ENCODE data around the gene MDM4.

MDM4 gene

GRCh38 chr1:204578867-204579664 is 62.9 kb downstream of the MDM4 start:
- no peak for DNase-seq (ENCODE audit: low read depth)

GRCh38 chr1:204579681-204580080 is 63.5 kb downstream of the MDM4 start:
- no peak for DNase-seq (ENCODE audit: low read depth)

- DNase-seq (ENCODE audit: low read depth): no peak
These were observed 64.7 kb downstream of the MDM4 start for GRCh38 chr1:204580862-204581261.

- DNase-seq (ENCODE audit: low read depth): no peak
These were observed 65.6 kb downstream of the MDM4 start for GRCh38 chr1:204581759-204582158.

- DNase-seq (ENCODE audit: low read depth): no peak
These were observed 67.9 kb downstream of the MDM4 start for GRCh38 chr1:204583909-204584632.

GRCh38 chr1:204584699-204585372 is 68.6 kb downstream of the MDM4 start:
- DNase-seq (ENCODE audit: low read depth): no peak

- DNase-seq (ENCODE audit: low read depth): no peak
These were observed 71.4 kb downstream of the MDM4 start for GRCh38 chr1:204587621-204588020.

- no peak for DNase-seq (ENCODE audit: low read depth)
These were observed 72.6 kb downstream of the MDM4 start for GRCh38 chr1:204588826-204589225.

GRCh38 chr1:204589409-204590038 is 73.3 kb downstream of the MDM4 start:
- DNase-seq (ENCODE audit: low read depth): no peak

- DNase-seq (ENCODE audit: low read depth): no peak
These were observed 75.4 kb downstream of the MDM4 start for GRCh38 chr1:204591473-204592090.

GRCh38 chr1:204592246-204592948 is 76.2 kb downstream of the MDM4 start:
- DNase-seq (ENCODE audit: low read depth): no peak

GRCh38 chr1:204598319-204598969 is 82.2 kb downstream of the MDM4 start:
- DNase-seq (ENCODE audit: low read depth): no peak

GRCh38 chr1:204599098-204599497 is 82.9 kb downstream of the MDM4 start:
- no peak for DNase-seq (ENCODE audit: low read depth)

- no peak for DNase-seq (ENCODE audit: low read depth)
These were observed 83.4 kb downstream of the MDM4 start for GRCh38 chr1:204599596-204599995.

GRCh38 chr1:204600203-204600602 is 84.0 kb downstream of the MDM4 start:
- no peak for DNase-seq (ENCODE audit: low read depth)

- DNase-seq (ENCODE audit: low read depth): no peak
These were observed 84.8 kb downstream of the MDM4 start for GRCh38 chr1:204600968-204601367.

- no peak for DNase-seq (ENCODE audit: low read depth)
These were observed 85.9 kb downstream of the MDM4 start for GRCh38 chr1:204602111-204602579.

GRCh38 chr1:204602871-204603542 is 86.8 kb downstream of the MDM4 start:
- no peak for DNase-seq (ENCODE audit: low read depth)

- no peak for DNase-seq (ENCODE audit: low read depth)
These were observed 89.6 kb downstream of the MDM4 start for GRCh38 chr1:204605791-204606190.

All from T-helper 22 cell (primary cell).